GM18505 (cell line): ENCODE data around the gene KMT2D.

Experiments used
- ATAC-seq: cut with Tn5 transposase; IDR thresholded peaks from one replicate; pipeline ENCODE4 v1.9.1; 2021; ENCODE audit not compliant: unreplicated experiment
- POLR2A ChIP-seq: IDR thresholded peaks from 4 replicates; pipeline ENCODE4 v1.6.1; 2011; ENCODE audit warnings: borderline replicate concordance; ENCODE audit not compliant: insufficient read depth, insufficient read length; ENCODE audit errors: extremely low read depth

The KMT2D gene

GRCh38 chr12:49050507-49051372, 9.9 kb downstream of the KMT2D start:
- ATAC-seq: no peak
- no peak for TF ChIP-seq POLR2A

GRCh38 chr12:49049566-49050224, 10.9 kb downstream of the KMT2D start:
- no peak for TF ChIP-seq POLR2A
- ATAC-seq: no peak

- no peak for TF ChIP-seq POLR2A
- no peak for ATAC-seq
Observed at GRCh38 chr12:49048953-49049352, 11.6 kb downstream of the KMT2D start.

DNA sequence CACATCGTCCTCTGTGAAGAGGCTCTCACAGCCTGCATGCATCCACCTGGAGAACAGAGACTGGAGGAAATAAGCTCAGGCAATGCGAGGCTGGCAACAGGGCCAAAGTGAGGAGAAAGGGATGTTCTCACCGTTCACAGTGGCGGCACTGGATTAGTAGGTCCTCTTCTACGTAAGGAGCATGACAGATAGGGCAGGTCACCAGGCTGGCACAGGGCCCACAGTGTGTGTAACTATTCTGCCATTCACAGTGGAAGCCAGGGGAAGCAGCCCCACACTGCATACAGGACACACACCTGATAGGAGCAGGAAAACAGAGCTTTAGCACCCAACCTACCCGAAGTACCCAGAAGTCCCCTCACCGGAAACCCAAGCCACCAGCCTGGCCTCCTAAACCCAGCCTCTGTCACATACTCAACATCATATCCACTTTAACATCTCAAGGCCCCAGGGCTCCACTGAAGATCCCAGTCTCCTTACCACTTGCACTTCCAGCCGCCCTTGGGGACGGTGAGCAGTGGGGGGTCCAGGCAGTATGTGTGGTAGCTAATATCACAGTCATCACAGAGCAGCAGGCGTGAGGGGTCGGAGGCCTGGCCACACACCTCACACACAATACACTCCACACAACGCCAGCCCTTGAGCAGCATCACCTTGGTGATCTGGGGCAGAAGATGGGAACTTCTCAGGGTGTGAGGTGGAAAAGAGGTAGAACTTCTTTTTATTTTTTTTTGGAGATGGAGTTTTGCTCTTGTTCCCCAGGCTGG, 14.3 kb downstream of the KMT2D start:
- TF ChIP-seq POLR2A: no peak

DNA sequence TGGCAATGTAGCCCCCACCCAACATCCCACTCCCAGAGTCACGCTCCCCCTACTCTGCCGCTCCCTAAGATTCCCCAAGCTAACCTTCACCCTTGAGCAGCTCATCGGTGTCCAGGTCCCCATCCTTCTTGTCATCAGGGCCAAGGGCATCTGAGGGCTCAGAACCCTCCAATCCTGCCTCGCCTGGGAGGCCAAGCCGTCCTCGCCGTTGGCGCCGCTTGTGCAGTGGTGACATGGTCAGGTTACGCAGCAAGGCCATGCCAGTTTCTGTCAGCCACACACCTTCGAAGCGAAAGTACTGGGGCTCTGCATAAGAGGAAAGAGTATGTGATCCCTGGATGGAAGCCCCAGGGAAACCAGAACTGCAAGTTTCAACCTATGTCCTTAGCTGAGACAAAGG, 15.9 kb downstream of the KMT2D start:
- TF ChIP-seq POLR2A: no peak
- no peak for ATAC-seq

More for the DNA sequence above, 14.3 kb downstream of the KMT2D start:
- ATAC-seq: no peak

DNA sequence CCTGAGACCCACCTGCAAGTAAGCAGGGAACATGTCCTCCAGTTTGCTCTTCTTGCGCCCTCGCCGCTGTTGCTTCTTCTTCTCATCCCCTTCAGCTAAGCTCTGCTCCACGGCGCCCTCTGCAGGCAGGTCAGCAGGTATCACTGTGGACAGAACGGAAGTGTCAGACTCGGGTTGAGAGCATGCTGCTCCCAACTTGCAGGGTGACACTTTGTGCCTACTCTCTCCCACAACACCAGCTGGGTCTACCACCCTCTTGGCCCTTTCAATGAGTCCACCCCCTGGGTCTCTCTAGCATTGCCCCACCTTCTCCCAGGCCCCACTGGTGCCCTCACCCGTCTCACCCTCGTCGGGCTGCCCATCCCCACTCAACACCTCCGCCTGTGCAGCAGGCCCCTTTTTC, 16.7 kb downstream of the KMT2D start:
- no peak for ATAC-seq
- no peak for TF ChIP-seq POLR2A

DNA sequence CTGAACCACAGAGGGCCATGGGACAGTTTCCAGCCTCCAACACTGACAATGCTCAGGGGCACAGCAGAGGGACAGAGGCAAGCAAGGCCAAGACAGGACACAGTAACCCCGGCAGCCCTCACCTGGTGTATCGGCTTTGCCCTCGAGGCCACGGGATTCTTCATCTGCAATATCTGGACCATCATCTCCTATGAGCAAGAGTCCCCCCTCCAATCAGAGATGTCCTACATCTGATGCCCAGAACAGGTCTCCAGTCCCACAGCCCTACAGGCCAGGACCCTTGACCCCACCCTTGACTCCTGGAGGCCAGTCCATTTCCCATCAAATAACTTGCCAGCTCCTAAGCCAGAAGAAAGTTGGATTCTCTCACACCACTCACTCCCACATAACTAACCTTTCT, 17.4 kb downstream of the KMT2D start:
- TF ChIP-seq POLR2A: no peak
- no peak for ATAC-seq

GRCh38 chr12:49041881-49042484, 18.6 kb downstream of the KMT2D start:
- no peak for TF ChIP-seq POLR2A
- no peak for ATAC-seq

GRCh38 chr12:49041036-49041880, 19.3 kb downstream of the KMT2D start:
- no peak for TF ChIP-seq POLR2A
- ATAC-seq: no peak

DNA sequence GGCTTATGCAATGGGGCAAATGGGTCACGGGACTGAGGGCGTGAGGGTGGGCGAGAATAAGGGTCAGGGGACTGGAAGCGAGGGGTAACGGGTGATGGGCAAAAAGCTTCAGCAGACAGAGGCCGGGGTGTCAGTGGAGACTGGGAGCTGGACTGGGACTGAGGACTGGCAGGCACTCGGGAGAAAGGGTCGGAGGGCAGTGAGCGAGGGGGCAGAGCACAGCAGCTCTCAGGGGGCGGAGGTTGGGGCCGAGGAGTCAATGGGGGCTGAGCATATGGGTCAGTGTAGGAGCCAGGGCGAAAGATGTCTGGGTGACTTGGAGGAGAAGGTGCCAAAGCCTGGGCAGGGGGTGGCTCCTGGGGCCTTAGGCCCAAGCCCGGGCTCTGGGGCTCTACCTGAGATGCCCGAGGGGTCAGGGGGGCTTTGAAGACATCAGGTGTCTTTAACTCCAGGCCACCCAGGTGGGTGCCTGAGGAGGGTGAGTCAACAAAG, 20.2 kb downstream of the KMT2D start:
- ATAC-seq: no peak
- no peak for TF ChIP-seq POLR2A

- TF ChIP-seq POLR2A: no peak
- no peak for ATAC-seq
Observed at GRCh38 chr12:49039421-49040363, 20.9 kb downstream of the KMT2D start.
